ENCODE results near the gene SND1. TPM values are rescaled to one million over a fixed set of nuclear protein-coding genes. Genes with fewer than 3 reads are reported as not detected.

SND1 gene
- total RNA-seq, 6 experiments from 2014 or later = 77.5 to 150 (median 126) TPM

DNA sequence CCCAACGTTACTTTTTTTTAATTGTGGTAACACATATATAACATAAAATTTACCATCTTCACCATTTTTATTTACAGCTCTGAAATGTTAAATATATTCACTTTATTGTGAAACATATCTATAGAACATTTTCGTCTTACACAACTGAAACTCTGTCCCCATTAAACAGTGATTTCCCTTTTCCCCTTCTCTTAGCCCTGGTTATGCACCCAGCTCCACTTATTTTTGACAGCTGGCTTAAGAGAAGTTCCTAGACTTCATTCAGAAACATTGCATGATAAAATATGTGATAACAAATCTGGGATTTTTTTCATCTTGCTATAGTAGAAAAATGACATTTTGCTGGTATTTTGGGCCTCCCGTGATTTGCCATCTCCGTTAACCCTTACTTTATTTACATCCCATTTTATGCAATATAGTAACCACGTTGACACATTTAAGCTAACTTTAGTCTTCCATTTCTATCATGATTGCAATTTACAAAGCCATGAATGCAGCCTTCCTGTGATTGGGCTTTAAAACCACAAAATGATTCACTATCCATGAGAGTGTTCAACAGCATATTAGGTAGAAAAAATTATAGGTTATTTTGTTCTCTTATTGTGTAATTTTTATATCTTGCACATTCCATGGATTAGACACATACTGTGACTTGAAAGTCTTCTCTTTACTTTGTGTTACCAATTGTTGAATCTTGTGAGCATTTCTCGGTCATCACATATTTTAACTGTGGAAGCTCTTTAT lies 139.6 kb downstream of the SND1 start:
- no peak overlapping the region for H3K4me3 ChIP-seq
- intact Hi-C loops (cut with DNase I) = no loop called here
- no peaks in the 10 kb centered on the region for H3K36me3 ChIP-seq
- DNase-seq = no peak
- no peaks in the 10 kb centered on the region for H3K27me3 ChIP-seq
- no peak for TF ChIP-seq POLR2A (IDR thresholded peaks at IDR 0.05)
- TF ChIP-seq, protein P1, sequence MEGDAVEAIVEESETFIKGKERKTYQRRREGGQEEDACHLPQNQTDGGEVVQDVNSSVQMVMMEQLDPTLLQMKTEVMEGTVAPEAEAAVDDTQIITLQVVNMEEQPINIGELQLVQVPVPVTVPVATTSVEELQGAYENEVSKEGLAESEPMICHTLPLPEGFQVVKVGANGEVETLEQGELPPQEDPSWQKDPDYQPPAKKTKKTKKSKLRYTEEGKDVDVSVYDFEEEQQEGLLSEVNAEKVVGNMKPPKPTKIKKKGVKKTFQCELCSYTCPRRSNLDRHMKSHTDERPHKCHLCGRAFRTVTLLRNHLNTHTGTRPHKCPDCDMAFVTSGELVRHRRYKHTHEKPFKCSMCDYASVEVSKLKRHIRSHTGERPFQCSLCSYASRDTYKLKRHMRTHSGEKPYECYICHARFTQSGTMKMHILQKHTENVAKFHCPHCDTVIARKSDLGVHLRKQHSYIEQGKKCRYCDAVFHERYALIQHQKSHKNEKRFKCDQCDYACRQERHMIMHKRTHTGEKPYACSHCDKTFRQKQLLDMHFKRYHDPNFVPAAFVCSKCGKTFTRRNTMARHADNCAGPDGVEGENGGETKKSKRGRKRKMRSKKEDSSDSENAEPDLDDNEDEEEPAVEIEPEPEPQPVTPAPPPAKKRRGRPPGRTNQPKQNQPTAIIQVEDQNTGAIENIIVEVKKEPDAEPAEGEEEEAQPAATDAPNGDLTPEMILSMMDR (IDR thresholded peaks at IDR 0.05) = no peak
- ATAC-seq = no peak
- H3K9me3 ChIP-seq = no peaks in the 10 kb centered on the region
- WGBS (ENCODE audit: insufficient coverage, low coverage, low lambda C conversion rate, missing lambda C conversion rate) = 69% methylated on average over 6 of the region's 6 CpGs
- peaks cover 0 to 26% (median 0%) of the 10 kb centered on the region in 4 donors for H3K4me1 ChIP-seq
- no peak overlapping the region for H3K27ac ChIP-seq

DNA sequence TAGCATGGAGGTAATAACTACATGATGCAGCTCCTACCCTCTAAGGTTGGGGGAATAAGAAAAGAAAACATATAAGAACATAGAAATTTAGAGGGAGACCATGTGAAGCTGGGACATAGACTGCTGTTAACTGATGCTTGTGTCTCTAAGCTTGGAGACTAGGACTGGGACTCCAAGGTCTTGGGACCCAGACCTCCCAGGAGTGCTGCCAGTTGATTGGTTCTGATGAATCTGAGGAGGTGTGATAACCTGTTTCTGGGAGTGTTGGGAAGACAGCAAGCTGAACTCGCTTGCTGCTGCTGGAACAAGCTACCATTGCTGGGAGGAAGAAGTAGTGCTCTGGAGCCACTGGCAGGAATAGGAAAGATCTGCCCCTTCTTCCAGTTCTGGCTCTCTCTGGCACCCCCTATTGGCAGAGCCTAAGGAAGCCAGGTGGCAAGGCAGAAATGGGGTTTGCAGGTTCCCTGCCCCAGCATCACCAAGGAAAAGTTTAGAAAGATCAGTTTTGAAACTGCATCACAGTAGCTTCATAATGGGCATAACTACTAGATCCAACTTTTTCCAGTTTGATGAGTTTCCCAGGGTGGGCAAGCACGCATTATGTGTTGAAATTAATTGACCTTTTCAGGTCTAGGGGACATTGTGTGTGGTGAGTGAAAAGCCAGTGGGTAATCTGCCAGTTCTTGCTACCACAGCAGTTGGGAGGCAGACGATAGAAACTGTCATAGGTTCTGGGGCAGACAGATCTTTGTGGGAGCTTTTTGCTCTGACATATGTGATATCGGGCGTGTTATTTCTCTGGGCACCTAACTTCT lies 140.7 kb downstream of the SND1 start:
- H3K27me3 ChIP-seq = no peaks in the 10 kb centered on the region
- peak in 2 of 3 donors; percentile 54 to 57 for DNase-seq
- peaks cover 0 to 19% (median 0%) of the 10 kb centered on the region in 4 donors for H3K4me1 ChIP-seq
- TF ChIP-seq, protein P1 (IDR thresholded peaks at IDR 0.05) = peak; percentile 37 to 77 (median 49)
- TF ChIP-seq POLR2A (IDR thresholded peaks at IDR 0.05) = no peak
- no peak overlapping the region for H3K4me3 ChIP-seq
- intact Hi-C loops (cut with DNase I) = no loop called here
- H3K27ac ChIP-seq = no peak overlapping the region
- H3K36me3 ChIP-seq = no peaks in the 10 kb centered on the region
- H3K9me3 ChIP-seq = no peaks in the 10 kb centered on the region
- 87% methylated on average over 4 of the region's 5 CpGs for WGBS (ENCODE audit: insufficient coverage, low coverage, low lambda C conversion rate, missing lambda C conversion rate)
- ATAC-seq = peak; percentile 59 to 88 (median 70)

DNA sequence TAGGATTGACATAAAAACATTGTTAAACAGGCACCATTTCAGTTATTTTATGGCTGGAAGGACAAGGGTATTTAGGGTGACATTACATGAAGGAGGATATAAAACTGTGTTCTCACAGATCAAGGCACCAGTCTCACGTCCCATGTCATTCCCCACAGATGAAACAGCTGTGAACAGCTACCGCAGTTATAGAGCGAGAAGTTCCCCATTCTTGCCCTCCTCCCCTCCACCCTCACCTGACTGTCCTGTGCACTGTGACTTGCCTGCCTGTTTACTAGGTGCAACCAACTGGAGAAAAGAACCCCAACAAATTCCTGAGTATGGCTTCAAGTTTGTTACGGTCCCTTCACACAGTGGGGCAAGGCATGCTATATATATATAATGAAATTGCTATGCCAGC lies 141.6 kb downstream of the SND1 start:
- intact Hi-C loops (cut with DNase I) = no loop called here
- no peak for DNase-seq
- peak; percentile 15 to 33 (median 29) for ATAC-seq
- H3K4me1 ChIP-seq = peaks cover 0 to 19% (median 0%) of the 10 kb centered on the region in 4 donors
- peak overlapping the region in 1 of 3 donors; percentile 13 for H3K27ac ChIP-seq
- H3K36me3 ChIP-seq = no peaks in the 10 kb centered on the region
- no peaks in the 10 kb centered on the region for H3K27me3 ChIP-seq
- TF ChIP-seq, protein P1 (IDR thresholded peaks at IDR 0.05) = no peak
- TF ChIP-seq POLR2A (IDR thresholded peaks at IDR 0.05) = no peak
- no peaks in the 10 kb centered on the region for H3K9me3 ChIP-seq
- 93% methylated on average over 3 of the region's 4 CpGs for WGBS (ENCODE audit: insufficient coverage, low coverage, low lambda C conversion rate, missing lambda C conversion rate)
- no peak overlapping the region for H3K4me3 ChIP-seq

DNA sequence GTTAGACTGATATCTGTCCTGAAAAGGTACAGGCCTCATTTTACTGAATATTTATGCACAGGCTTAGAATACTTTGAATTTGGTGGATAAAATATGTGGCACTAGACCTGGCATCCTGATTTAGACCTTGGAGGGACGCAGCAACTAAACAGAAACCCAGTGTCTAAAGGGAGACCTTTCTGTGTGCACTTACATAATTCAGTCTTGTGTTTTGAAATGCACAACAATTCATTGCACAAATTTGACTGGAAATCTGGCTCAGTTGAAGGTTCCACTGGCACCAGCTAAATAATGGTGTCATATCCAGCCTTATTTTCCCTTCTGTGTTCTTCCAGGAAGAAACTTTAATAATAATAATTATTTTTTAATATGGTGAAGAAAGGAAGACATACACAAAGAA lies 142.1 kb downstream of the SND1 start:
- TF ChIP-seq, protein P1 (IDR thresholded peaks at IDR 0.05) = no peak
- no peak for TF ChIP-seq POLR2A (IDR thresholded peaks at IDR 0.05)
- Histone ChIP-seq H3K27me3 (no peaks in the 10 kb centered on the region), H3K9me3 (no peaks in the 10 kb centered on the region), H3K27ac (peak overlapping the region in 1 of 3 donors; percentile 13), H3K4me3 (no peak overlapping the region), H3K36me3 (no peaks in the 10 kb centered on the region), H3K4me1 (peaks cover 0 to 19% (median 0%) of the 10 kb centered on the region in 4 donors)
- no CpG with 5 or more reads among the region's 1 CpG for WGBS (ENCODE audit: insufficient coverage, low coverage, low lambda C conversion rate, missing lambda C conversion rate)
- no peak for DNase-seq
- ATAC-seq = peak; percentile 16 to 69 (median 45)
- intact Hi-C loops (cut with DNase I) = no loop called here

Data from right lobe of liver (tissue), 6 donors.